ENCODE results near the gene NBAS.
"Not testable (repeated sequence)": the region's sequence is repeated elsewhere in the genome, so short reads cannot be mapped to it uniquely, and the experiment has no call there.

Gene NBAS

DNA sequence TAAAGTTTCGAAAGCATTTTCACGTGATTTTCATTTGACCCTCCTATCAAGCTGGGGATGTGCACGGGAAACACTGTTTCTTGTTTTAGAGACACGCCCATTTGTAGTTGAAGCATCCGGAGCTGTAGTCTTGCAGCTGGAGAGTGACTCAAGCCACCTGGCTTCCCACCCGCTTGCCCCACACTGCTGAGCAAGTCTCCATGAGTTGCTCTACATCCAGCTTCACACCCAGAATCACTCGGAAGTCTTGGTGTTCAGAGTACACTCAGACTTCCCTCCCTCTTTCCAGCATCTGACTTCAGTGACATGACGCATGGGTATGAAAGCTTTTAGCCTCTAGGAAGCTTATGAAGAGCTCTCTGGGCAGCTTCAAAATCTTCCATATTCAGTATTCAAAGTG lies 262.4 kb downstream of the NBAS start:
- DNase-seq, result no peak

DNA sequence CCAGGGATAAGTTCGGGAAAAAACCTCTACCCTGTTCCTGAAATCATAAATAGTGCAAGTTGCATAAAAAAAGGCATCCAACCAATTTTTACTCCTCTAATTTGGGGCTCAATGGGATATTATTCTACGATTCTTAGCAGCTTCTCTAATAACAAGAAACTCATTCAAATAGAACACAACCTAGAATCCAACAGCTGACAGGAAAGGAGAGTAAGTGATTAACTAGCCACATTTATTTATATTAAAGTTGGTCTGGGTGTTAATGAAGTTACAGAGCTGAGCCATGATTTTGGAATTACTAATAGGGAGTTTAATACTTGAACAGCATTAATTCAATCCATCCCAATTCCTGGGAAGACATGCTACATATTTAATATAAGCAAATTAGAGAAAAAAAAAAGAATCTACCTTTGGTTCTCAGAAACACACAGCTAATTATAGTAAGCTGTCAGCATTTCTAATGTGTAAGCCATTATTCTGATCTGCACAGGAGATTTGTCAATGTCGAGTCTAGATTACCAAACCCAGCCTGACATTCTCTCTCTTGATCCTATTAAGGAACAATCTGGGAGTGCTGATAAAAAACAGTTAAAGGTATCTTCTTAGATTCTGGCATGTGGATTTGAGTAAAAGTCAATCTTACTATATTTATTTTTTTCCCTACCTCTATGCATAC lies 267.7 kb downstream of the NBAS start:
- DNase-seq, result no peak

DNA sequence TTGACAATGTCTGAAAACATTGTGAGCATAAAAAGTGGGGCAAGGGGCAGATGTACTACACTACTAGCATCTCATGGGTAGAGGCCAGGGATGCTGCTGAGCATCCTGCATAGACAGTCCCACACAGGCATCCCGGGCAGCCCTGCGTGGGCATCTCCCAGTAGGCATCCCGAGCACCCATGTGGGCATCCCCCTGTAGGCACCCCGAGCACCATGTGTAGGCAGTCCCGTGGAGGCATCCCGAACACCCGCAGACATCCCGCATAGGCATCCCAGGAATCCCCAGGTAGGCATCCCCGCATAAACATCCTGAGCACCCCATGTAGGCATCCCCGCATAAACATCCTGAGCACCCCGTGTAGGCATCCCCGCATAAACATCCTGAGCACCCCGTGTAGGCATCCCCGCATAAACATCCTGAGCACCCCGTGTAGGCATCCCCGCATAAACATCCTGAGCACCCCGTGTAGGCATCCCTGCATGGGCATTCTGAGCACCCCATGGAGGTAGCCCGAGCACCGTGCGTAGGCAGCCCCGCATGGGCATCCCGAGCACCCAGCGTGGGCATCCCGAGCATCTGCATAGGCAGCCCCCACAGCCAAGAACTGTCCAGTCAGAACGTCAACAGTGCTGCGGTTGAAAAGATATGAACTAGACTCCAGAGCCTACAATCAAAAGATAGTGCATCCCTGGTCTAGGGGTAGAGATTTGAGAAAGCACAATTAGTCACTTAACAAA lies 273.5 kb downstream of the NBAS start:
- DNase-seq, result no peak

DNA sequence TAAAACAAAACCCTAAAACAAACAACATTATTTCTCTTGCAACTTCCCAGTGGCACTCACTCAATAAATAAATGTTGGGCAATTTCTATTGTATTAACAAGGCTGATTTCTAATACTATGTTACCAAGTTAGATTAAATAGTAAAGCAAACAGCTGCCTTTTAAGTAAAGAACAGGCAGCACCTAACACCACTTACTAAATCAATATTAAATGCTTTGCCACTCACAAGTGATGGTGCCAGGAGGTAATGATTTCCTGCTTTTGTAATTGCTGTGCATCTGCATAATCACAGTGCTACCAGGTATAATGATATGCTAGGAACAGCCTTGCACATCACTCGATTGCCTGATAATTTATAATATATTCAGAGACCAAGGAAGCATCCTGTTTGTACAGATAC lies 276.5 kb downstream of the NBAS start:
- no peak for DNase-seq

DNA sequence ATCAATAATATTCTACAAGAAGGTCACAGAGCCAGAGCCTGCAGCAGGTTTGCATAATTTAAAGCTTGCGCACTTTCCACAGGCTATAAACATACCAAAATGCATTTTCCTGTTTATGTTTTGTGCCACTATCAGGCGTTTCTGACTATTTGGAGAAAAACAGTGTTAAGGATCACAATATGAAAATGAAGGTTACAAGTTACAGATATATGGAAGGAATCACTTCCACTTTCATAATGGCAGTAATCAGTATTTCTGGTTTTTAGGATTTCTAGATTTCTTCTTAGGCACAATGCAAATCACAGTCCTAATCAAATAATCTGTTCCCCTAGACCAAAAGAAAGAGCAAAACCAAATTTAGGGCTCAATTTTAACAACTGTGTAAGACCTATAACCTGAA lies 279.5 kb downstream of the NBAS start:
- DNase-seq, result no peak

DNA sequence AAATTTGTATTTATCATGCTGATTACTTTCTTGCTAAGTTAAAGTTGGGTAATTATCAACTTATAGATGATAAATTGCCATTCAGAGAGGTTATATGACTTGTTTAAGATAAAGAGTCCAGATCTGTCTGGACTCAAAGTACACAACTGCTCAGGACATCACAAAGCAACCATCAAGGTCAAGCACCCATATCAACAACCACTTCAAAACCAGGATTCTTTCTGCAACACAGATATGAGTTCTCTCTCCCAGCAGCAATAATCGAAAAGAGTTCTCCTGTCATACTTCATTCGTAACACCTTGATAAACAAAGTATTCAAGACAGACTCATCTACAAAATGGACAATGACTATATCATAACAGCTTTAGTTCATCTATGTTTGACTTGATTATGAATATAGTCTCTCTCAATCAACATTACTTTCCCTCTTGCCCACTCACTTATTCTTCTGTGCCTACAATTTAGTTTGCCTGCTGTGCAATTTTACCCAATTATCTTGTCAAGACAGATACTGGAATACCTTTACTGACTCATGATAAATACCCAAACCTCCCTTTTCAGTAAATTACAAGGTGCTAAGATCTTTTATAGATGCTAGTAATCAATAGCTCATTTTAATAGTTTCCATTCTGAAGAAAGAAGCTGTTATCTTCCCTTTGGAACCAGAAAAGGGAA lies 281.8 kb downstream of the NBAS start:
- no peak for DNase-seq

DNA sequence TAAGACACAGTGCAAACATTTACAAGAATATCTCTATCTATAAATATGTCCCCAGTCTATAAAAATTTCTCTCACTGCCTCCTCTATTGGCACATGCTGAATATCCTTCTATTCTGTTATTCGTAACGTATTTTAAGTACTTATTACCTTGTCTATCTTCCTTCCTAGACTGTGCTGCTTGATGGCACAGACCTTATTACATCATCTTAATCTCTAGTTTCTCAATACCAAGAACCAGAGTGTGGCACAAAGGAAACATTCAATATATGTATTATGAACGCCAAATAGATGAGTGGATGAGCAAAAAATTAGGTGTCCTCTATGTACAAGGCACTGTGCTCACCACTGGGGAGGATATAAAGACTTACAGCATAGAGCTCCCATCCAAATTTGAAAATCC lies 282.8 kb downstream of the NBAS start:
- DNase-seq, result no peak

DNA sequence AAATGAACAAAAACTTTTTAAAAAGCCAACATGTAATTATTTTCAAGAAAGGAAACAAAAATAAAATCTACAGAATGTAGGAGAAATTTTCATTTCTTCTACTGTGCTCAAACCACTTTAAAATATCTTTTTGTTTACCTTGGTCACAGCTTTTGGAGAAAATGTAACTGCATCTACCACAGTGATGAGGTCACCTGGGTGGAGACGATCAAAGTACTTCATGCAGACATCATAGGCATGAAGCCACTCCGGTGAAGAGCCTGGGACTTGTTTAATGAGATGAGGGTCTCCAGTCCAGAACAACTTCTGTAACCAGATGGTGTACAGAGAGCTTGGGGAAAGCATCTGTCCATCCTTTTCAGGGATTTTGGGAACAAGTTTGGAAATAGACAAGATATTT lies 285.8 kb downstream of the NBAS start:
- no peak for DNase-seq

DNA sequence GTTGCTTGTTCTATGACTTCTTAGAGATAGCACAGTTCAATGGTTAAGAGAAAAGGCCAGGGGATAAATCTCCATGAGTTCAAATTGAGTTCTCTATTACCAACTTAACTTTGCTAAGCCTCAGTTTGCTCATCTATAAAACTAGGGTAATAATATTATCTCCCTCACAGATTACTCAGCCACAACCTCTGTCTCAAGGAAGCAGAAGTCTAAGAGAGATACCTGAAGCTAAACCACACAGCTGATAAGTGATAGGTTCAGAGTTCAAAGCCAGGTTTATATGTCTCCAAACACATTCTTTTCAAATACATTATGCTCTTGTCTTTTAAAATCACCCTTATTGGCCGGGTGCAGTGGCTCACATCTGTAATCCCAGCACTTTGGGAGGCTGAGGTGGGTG lies 287.7 kb downstream of the NBAS start:
- no peak for DNase-seq

DNA sequence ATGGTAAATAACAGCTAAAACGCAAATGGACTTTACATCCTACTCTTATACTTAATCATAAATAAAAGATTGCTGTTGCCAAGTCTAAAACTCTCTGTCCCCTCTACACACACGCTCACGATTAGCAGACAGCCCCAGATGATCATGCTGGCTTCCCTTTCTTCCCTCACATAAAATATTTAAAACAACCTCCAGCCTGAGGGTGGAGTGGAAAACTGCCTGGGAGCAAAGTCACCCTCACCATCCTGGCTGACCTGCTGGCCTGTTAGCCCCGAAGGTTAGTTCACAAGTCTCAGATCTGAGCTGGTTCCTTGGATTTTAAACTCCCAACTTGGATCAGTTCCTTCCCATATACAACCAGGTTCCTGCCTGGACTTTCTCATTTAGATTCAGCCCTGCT lies 288.2 kb downstream of the NBAS start:
- no peak for DNase-seq

DNA sequence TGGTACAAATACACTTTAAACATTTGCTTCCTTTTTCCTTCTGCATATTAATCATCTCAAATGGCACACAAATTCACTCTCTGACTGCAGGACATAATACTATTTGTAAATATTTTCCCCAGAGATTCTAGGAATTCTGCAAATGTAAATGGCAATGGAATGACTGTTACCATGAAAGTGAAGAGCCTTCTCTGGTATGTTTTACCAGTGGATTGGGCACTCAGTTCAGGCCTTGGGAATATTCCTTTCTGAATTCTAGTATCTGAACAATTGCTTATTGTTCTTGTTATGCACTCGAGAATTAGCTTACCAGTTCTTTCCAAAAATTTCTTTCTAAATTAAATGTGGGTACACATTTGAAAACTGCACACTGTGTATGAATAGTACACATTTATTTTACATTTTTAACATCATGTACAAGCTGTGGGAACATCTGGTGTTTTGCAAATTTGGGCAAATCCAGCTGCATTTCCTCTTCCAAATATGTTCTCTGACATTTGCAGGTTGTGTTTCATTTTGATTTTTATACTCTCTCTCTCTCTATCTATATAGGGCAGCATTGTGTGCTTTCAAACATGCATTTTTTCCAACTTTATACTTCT lies 289.1 kb downstream of the NBAS start:
- DNase-seq, result no peak

DNA sequence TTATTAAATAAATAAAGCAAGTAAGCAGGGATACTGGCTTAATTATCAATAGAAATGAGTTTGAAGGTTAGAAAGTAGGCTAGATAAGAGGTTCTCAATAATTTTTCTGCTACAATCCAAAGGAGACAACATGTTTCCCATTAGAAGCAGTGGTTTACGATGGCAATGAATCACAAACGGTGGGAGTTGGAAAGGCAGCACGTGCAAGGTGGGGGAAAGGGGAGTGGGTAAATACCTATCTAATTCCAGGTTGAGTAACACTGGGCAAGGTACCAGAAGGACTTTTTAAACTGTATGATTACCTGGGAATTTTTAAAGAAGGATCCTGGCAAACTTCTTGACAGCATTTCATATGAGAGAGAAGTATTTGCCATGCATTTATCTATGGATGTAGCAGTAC lies 289.9 kb downstream of the NBAS start:
- no peak for DNase-seq

DNA sequence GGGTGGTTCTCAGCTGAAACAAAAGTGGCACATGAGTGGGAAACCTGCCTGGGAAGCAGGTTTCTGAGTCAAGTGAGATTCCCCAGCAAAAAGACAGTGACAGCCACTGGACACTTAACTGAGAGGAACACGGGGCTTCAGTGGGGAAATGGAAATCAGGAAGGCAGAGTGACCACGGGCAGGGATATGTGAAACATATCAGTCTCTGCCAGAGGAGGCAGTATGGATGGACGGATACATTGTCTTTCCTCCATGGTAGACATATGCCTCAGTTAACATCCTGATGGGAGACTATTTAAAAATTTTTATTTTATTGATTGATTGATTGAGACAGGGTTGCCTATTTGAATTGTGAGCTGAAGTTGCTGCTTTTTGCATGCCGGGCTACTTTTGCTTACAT lies 292.1 kb downstream of the NBAS start:
- DNase-seq, result no peak

DNA sequence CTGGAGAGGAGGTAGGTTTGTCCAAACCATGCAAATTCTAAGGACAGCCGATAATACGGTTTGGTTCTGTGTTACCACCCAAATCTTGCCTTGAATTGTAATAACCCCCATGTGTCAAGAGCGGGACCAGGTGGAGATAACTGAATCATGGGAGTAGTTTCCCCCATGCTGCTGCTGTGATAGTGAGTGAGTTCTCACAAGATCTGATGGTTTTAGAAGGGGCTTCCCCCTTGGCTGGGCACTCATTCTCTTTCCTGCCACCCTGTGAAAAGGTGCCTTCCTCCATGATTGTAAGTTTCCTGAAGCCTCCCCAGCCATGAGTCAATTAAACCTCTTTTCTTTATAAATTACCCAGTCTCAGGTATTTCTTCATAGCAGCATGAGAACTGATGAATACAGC lies 295.2 kb downstream of the NBAS start:
- no peak for DNase-seq

DNA sequence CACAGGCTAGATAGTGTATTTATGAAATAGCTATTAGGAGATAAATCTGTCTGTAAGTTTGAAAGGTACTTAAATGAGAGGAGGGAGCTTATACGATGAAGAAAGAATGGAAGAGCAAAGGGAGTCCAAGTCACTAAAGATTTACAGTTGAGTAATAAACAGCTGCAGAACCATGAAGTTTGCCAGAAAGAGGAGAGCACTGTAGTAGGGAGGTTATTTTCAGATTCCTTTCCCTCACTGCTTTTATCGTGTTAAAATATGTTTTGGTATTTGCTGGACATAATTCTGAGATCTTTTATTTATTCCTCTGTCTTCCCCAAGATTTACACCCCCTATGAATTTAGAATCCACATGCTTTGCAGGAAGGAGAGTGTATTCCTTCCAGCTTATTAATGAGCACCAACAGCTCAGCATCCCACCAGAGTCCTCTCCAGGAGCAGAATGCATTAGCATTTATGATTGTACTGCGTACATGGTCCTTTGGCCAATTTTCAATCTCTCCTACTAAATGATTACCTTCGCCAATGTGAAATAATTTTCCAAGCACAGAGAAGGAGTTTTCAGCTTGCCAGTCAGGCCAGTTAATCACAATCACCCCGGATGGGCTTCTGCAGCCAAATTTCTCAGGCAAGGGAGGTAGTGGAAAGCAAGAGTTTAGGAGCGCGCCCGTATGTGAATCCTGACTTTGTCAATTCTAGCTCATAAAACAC lies 297.0 kb downstream of the NBAS start:
- DNase-seq, result no peak

DNA sequence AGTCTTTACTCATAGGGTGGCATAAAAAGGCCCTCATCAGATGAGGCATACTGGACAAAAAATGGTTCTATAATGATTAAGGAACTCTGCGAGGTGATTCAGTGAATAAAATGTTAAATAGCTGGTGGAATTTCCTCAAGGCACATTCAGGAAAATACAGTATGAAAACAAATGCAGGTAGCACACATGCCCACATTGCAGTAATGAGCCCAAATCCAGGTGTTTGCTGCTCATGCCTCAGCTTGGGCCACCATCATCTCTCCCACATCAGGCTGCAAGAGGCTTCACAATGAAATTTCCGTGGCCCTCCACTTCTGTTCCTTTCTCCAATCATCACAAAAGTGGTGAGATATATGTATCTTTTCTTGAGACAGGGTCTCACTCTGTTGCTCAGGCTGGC lies 298.3 kb downstream of the NBAS start:
- no peak for DNase-seq

DNA sequence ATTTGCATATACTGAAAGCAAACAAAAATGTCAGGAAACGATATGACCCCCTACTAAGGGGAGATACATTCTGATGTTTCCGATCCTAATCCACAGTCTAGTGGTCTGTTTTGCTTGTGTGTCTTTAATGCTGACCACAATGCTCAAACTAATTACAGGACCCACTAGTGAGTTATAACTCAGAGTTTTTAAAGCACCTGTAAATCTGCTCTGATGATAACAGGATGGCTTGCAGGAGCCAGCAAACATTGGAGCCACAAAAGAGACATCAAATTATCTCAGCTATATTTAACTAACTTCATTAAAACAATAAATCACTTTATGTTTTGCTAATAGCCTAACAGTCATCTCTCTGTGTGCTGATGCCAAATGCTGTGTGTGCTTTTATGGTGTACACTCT lies 300.3 kb downstream of the NBAS start:
- DNase-seq, result no peak

DNA sequence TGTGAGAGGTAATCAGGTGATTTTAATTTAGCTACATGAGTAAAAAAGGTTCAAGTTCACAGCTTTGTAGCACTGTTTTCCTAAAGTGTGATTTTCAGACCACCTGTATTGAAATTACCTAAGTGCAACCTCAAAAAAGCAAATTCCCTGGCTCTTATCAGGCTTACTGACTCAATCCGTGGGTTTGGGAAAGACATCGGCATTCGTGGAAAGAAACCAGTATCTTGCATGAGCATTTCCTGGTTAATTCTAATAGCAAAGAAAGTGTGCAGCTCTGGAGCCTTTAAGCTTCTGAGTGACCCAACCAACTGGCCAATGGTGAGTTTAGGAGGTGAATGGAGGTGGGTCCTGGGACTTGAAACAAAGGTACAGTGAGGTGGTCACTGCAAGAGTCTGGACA lies 300.9 kb downstream of the NBAS start:
- DNase-seq, result no peak

DNA sequence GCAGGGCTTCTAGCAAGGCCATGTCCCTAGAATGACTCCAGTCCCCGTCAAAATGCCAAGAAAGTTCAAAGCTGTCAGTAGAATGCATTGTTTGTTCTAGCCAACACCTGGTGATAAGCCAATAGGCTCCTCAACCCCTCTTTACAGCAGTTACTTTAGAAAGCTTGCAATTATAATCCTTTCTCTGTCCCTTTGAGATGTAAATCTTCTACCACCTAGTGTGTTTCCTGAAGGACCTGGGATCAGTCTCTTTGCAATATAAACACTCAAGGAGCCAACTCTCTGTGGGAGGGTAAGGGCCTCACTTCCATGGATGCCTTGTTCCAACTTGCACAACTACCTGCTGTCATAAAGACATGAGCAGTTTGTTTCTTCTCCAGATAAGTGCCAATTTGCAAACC lies 301.8 kb downstream of the NBAS start:
- no peak for DNase-seq

DNA sequence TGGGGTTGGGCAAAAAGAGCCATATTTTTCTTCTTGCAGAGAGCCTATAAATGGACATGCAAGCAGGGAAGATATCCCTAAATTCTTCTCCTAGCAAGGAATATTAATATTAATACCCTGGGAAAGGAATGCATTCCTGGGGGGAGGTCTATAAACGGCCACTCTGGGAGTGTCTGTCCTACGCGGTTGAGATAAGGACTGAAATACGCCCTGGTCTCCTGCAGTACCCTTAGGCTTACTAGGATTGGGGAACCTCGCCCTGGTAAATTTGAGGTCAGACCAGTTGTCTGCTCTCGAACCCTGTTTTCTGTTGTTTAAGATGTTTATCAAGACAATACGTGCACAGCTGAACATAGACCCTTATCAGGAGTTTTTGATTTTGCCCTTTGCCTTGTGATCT lies 302.7 kb downstream of the NBAS start:
- not testable (repeated sequence) for DNase-seq

DNA sequence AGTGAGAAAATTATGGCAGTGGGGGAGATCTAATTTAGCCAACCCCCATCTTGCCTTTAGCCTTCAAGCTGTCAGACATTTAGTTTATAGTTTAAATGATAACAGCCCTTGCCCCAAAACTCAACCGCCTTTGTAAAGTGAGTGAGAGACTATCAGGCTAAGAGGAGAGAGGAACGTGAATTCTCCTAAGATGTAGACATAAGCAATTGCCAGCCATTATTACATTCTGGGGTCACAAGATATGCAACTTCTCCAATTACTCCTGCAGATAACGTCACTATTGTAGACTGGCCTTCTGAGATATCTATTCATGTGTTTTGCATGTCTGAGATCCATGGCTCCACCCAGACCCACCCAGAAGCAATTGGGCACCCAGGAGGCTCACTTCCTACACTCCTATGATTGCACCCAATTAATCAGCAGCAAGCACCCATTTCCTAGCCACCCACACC lies 307.3 kb downstream of the NBAS start:
- DNase-seq, result no peak

DNA sequence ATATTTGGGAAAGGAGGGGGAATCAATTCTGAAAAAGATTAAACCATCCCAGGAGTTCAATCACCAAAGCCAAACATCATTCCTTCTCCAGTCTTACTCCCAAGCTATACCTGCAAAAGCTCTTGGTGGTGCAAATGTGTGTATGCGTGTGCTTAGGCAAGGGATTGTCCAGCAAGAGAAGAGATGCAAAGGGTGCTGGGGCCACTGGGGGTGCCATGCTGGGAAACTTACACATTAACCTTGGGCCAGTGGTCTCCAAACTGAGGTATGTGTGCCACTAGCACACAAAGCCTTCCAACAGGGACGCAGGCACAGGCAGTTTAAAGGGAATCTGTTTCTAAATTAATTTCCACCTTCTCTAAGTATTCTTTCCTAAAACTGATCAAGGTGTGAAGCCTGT lies 307.9 kb downstream of the NBAS start:
- no peak for DNase-seq

DNA sequence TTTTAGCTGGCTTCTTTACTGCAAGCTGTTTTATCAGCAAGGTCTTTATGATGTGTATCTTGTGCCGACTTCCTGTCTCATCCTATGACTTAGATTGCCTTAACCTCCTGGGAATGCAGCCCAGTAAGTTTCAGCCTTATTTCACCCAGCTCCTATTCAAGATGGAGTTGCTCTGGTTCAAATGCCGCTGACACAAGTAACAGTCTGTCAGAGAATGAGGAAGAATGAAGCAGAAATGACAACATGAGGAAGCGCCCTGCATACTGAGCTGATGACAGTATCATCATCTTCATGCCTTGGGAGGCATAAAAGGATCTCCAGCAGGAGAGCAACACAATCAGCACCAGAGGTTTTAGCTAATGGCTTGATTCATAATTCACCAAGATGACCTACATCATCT lies 309.4 kb downstream of the NBAS start:
- no peak for DNase-seq
